IMR-90 (cell line): Measurements from ENCODE around the gene LY86. TPM values are rescaled to one million over a fixed set of nuclear protein-coding genes. Genes with fewer than 3 reads are reported as not detected.

Experiments used
- ATAC-seq: fragments of 200-7000 bp; cut with Tn5 transposase; 2 replicates; pipeline ENCODE4 v1.9.1; 2020; ENCODE audit warnings: low read depth, mild to moderate bottlenecking, moderate library complexity
- BruUV-seq: library from RNA; stranded (reverse); fragments of 400-500 nt; replicated peaks from 2 replicates; lab custom pipeline; 2021; lab: Mats Ljungman, UMichigan
- CTCF ChIA-PET: fragments of 300-600 bp; formaldehyde crosslinking; extraction: SDS; loops from one replicate; lab custom pipeline; 2021; ENCODE audit warnings: antibody characterized with exemption; lab: Yijun Ruan, JAX
- POLR2A ChIA-PET: fragments of 300-600 bp; sonication (Branson Sonifier 250); formaldehyde crosslinking; loops from one replicate; lab custom pipeline; 2022; ENCODE audit warnings: antibody characterized with exemption; ENCODE audit not compliant: unreplicated experiment; lab: Charles Lee
- DNase-seq: peaks from one replicate; pipeline ENCODE4 v3.0.0; 2013
- H2AFZ ChIP-seq: replicated peaks from 2 replicates; pipeline ENCODE3; 2013; ENCODE audit warnings: low read length, mild to moderate bottlenecking; ENCODE audit not compliant: poor library complexity
- H2AK5ac ChIP-seq: 2 replicates; pipeline ENCODE4 v1.6.1; 2013; ENCODE audit warnings: low read depth, low read length, inconsistent platforms
- H2AK9ac ChIP-seq: replicated peaks from 2 replicates; pipeline ENCODE3; 2013; ENCODE audit warnings: mild to moderate bottlenecking, low read depth, low read length, moderate library complexity; ENCODE audit not compliant: poor library complexity
- H2BK120ac ChIP-seq: 2 replicates; pipeline ENCODE4 v1.6.1; 2013; ENCODE audit warnings: low read depth, low read length, inconsistent platforms
- H2BK15ac ChIP-seq: 3 replicates; pipeline ENCODE4 v1.6.1; 2013; ENCODE audit warnings: low read depth, low read length, inconsistent platforms
- H2BK20ac ChIP-seq: 2 replicates; pipeline ENCODE4 v1.6.1; 2013; ENCODE audit warnings: low read depth, mild to moderate bottlenecking, inconsistent platforms, low read length, moderate library complexity
- H2BK5ac ChIP-seq: 2 replicates; pipeline ENCODE4 v1.6.1; 2013; ENCODE audit warnings: mild to moderate bottlenecking, low read depth, low read length, inconsistent platforms; ENCODE audit not compliant: poor library complexity, severe bottlenecking
- H3K14ac ChIP-seq: replicated peaks from 2 replicates; pipeline ENCODE4 v1.6.1; 2013; ENCODE audit warnings: low read depth, low read length, inconsistent platforms
- H3K18ac ChIP-seq: 2 replicates; pipeline ENCODE4 v1.6.1; 2013; ENCODE audit warnings: low read depth, low read length, control low read depth
- H3K23ac ChIP-seq: 2 replicates; pipeline ENCODE4 v1.6.1; 2013; ENCODE audit warnings: low read depth, low read length, inconsistent platforms
- H3K27ac ChIP-seq: 2 replicates; pipeline ENCODE4 v1.5.1; 2013; ENCODE audit warnings: mild to moderate bottlenecking, control low read depth, low read length; ENCODE audit not compliant: insufficient read depth
- H3K27me3 ChIP-seq: 2 replicates; pipeline ENCODE4 v1.6.1; 2013; ENCODE audit warnings: low read length; ENCODE audit not compliant: control insufficient read depth, insufficient read depth
- H3K36me3 ChIP-seq: 2 replicates; pipeline ENCODE4 v1.6.1; 2013; ENCODE audit warnings: low read length, mixed read lengths; ENCODE audit not compliant: control insufficient read depth, insufficient read depth
- H3K4ac ChIP-seq: 2 replicates; pipeline ENCODE4 v1.6.1; 2013; ENCODE audit warnings: low read depth, low read length, inconsistent platforms
- H3K4me1 ChIP-seq: 2 replicates; pipeline ENCODE4 v1.6.1; 2013; ENCODE audit warnings: low read length, mixed read lengths; ENCODE audit not compliant: control insufficient read depth, insufficient read depth
- H3K4me2 ChIP-seq: 2 replicates; pipeline ENCODE4 v1.6.1; 2013; ENCODE audit warnings: low read depth, mild to moderate bottlenecking, control low read depth, low read length, moderate library complexity
- H3K4me3 ChIP-seq: 2 replicates; pipeline ENCODE4 v1.5.1; 2013; ENCODE audit warnings: low read depth, mild to moderate bottlenecking, control low read depth, low read length, moderate library complexity; ENCODE audit not compliant: insufficient read depth
- H3K56ac ChIP-seq: 2 replicates; pipeline ENCODE4 v1.6.1; 2013; ENCODE audit warnings: low read length, inconsistent platforms; ENCODE audit not compliant: insufficient read depth; ENCODE audit errors: extremely low read depth
- H3K79me1 ChIP-seq, 2 experiments: 2 replicates each; pipeline ENCODE4 v1.6.1; 2013; ENCODE audit warnings: low read length in 2 of 2, inconsistent platforms in 1 of 2, low read depth in 1 of 2
- H3K9ac ChIP-seq: 2 replicates; pipeline ENCODE4 v1.6.1; 2013; ENCODE audit warnings: low read depth, low read length, control low read depth
- H3K9me1 ChIP-seq: 2 replicates; pipeline ENCODE4 v1.6.1; 2013; ENCODE audit warnings: low read length, inconsistent platforms; ENCODE audit not compliant: insufficient read depth
- H3K9me3 ChIP-seq: 2 replicates; pipeline ENCODE4 v1.6.1; 2013; ENCODE audit warnings: low read length; ENCODE audit not compliant: control insufficient read depth, insufficient read depth
- H4K20me1 ChIP-seq: 2 replicates; pipeline ENCODE4 v1.6.1; 2013; ENCODE audit warnings: low read length, inconsistent platforms; ENCODE audit not compliant: insufficient read depth
- H4K5ac ChIP-seq: 2 replicates; pipeline ENCODE4 v1.6.1; 2013; ENCODE audit warnings: mild to moderate bottlenecking, low read depth, low read length, control low read depth
- H4K8ac ChIP-seq, 2 experiments: 2 replicates each; pipeline ENCODE4 v1.6.1; 2013; ENCODE audit warnings: low read depth in 2 of 2, low read length in 2 of 2, control low read depth in 1 of 2, inconsistent platforms in 1 of 2
- H4K91ac ChIP-seq: 2 replicates; pipeline ENCODE4 v1.6.1; 2013; ENCODE audit warnings: low read depth, low read length, inconsistent platforms; ENCODE audit not compliant: insufficient read depth
- CEBPB ChIP-seq: IDR thresholded peaks from 2 replicates; pipeline ENCODE4 v1.6.1; 2012; ENCODE audit warnings: low read depth, low read length, improper control_type of control experiment
- NFE2L2 ChIP-seq: fragments of 150-350 bp; IDR thresholded peaks from 2 replicates; pipeline ENCODE4 v1.6.1; 2016; ENCODE audit warnings: low read depth, mild to moderate bottlenecking, low read length
- WGBS, 2 experiments: methylation state at CpG; one replicate each; pipeline versions ENCODE4 v1.1.5 to v1.1.7; 2013; ENCODE audit warnings: missing lambda C conversion rate in 2 of 2; ENCODE audit not compliant: insufficient read length in 1 of 2; ENCODE audit errors: extremely low coverage in 2 of 2; 5-methylcytosine and 5-hydroxymethylcytosine counted together
- dilution Hi-C: fragments of 300-500 bp; cut with HindIII; formaldehyde crosslinking; loops from one replicate; pipeline ENCODE4 v1.14.3; 2018; ENCODE audit warnings: low sequenced_read_pairs; ENCODE audit not compliant: unreplicated experiment
- in situ Hi-C: fragments of 300-500 bp; cut with MboI; formaldehyde crosslinking; loops from 3 replicates; pipeline ENCODE4 v1.14.3; 2019; ENCODE audit warnings: low sequenced_read_pairs, inconsistent platforms, mixed read lengths
- intact Hi-C: fragments of 100-400 bp; cut with micrococcal nuclease; formaldehyde crosslinking; loops from 2 replicates; pipeline ENCODE4 v1.10.0; 2022
- polyA plus RNA-seq, 3 experiments: library from polyadenylated mRNA; depleted of rRNA; stranded (reverse); fragments of >200 nt; gene quantifications; 2 replicates each; pipeline ENCODE4 v1.2.3, GENCODE V29; 2012; ENCODE audit warnings: low replicate concordance in 1 of 3
- total RNA-seq: library from RNA; depleted of rRNA; stranded (reverse); fragments of >200 nt; gene quantifications from 2 replicates; pipeline ENCODE4 v1.2.3, GENCODE V29; 2012

LY86 gene
- total and polyA plus RNA-seq, 2 of the 4 experiments (the other 2 are of a cell fraction), result not detected

- dilution Hi-C loops (no loop called here), intact Hi-C loops (no loop called here), in situ Hi-C loops (loop anchor here (25.0 kb wide), 1 partner anchor 927 kb away; no protein-coding TSS in a partner anchor)
- no peak overlapping the region for H3K56ac ChIP-seq
- H2BK20ac ChIP-seq, result no peak overlapping the region
- H3K4ac ChIP-seq, result no peak overlapping the region
- no CpG with 5 or more reads among the region's 12 CpGs for WGBS, 2 experiments
- H3K36me3 ChIP-seq, result no peaks in the 10 kb centered on the region
- H2AK5ac ChIP-seq, result no peak overlapping the region
- no peak overlapping the region for H2AK9ac ChIP-seq
- H3K9me3 ChIP-seq, result no peaks in the 10 kb centered on the region
- H3K27ac ChIP-seq, result no peak overlapping the region
- H3K4me2 ChIP-seq, result no peak overlapping the region
- ATAC-seq (no peak), DNase-seq (no peak)
- no TSS peak for BruUV-seq
- H3K4me1 ChIP-seq, result peaks cover 2% of the 10 kb centered on the region; the same call in 1 of the 2 replicates
- ChIA-PET CTCF (no interaction called here), POLR2A (interaction anchor here (0.6 kb wide), 1 partner anchor 614 kb away, joined by 11 read pairs; no protein-coding TSS in a partner anchor)
- H4K20me1 ChIP-seq, result no peaks in the 10 kb centered on the region
- no peak overlapping the region for H3K23ac ChIP-seq
- no peaks in the 10 kb centered on the region for H3K9me1 ChIP-seq
- no peak overlapping the region for H3K14ac ChIP-seq
- no peak overlapping the region for H3K18ac ChIP-seq
- no peak overlapping the region for H2BK15ac ChIP-seq
- no peak overlapping the region for H2AFZ ChIP-seq
- H4K91ac ChIP-seq, result no peak overlapping the region
- no peak overlapping the region for H4K5ac ChIP-seq
- H4K8ac ChIP-seq, result no peak overlapping the region
- peak; percentile 43; the same call in 1 of the 2 replicates for TF ChIP-seq CEBPB
- no peak for TF ChIP-seq NFE2L2
- no peaks in the 10 kb centered on the region for H3K79me1 ChIP-seq
- no peak overlapping the region for H3K4me3 ChIP-seq
- peaks cover 10% of the 10 kb centered on the region for H3K27me3 ChIP-seq
- H3K9ac ChIP-seq, result no peak overlapping the region
- no peak overlapping the region for H2BK120ac ChIP-seq
- no peak overlapping the region for H2BK5ac ChIP-seq
Observed at GRCh38 chr6:6685249-6686040, 96.9 kb downstream of the LY86 start.
